ENCODE measurements around the gene WNT11.
A peak's percentile ranks its signal among the peaks of the same experiment; 100 is the strongest.

WNT11 gene

GRCh38 chr11:76217653-76218160 lies 11.4 kb upstream of the WNT11 start:
- DNase-seq: no peak

DNA sequence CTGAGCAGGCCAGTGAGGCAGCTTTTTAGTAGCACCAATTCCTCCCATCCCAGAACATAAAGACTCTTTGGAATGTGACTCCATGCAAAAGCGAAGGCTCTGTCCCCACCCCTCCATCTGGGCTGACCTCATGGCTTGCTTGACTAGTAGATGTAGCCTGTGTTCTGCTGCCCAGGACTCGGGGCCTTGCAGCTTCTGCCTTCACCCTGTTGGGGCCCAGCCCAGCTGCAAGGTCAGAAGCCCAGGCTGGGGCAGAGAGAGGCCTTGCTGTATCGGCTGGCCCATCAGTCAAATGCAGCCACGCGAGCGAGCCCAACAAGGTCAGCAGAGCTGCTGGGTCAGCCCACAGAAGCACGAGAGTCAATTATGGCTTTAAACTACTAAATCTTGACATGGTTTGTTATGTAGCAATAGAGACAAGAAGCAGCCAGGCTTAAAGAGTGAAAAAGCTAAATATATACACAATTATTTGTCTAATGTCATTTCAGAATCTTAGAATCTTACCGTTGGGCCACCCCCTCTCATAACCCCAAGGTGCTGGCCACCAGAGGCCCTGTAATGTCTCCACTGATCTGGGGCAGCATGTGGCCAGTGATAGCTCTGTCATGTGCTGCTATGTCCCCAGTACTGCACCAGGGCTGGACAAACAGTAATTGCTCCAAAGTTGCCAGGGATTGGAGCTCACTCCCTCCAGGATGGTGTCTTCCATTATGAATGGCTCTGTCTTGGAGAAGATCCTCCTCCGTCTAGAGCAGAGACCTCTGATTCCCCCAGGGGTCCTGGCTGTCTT lies 10.4 kb upstream of the WNT11 start:
- no peak for DNase-seq

- DNase-seq: no peak
Observed at GRCh38 chr11:76215941-76216340, 9.6 kb upstream of the WNT11 start.

DNA sequence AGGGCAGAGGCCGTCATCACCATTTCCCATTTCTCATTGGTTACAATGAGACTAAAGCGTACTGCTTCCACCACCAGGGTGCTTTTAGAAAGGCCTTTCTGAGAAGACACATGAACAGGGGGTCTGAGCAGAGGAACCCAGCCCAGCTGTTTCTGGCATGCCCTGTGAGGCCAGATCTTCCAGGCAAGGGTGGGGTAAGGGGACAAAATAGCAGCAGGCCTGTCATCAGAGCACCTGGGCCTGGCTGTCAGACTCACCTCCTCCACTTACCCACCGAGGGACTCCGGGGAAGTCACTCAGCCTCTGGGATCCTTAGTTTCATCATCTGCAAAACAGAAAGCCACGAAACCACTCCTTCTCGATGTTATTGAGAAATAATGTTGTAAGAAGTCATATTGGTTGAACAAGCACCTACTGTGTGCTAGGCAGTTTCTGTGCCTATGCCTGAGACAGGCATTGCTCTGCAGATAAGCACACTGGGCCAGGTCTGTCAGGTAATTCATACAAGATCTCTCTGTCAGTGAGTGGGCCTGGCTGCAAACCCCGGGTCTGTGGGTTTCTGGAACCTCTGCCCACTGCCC lies 8.8 kb upstream of the WNT11 start:
- DNase-seq: no peak

- DNase-seq: no peak
Observed at GRCh38 chr11:76214186-76214585, 7.9 kb upstream of the WNT11 start.

DNA sequence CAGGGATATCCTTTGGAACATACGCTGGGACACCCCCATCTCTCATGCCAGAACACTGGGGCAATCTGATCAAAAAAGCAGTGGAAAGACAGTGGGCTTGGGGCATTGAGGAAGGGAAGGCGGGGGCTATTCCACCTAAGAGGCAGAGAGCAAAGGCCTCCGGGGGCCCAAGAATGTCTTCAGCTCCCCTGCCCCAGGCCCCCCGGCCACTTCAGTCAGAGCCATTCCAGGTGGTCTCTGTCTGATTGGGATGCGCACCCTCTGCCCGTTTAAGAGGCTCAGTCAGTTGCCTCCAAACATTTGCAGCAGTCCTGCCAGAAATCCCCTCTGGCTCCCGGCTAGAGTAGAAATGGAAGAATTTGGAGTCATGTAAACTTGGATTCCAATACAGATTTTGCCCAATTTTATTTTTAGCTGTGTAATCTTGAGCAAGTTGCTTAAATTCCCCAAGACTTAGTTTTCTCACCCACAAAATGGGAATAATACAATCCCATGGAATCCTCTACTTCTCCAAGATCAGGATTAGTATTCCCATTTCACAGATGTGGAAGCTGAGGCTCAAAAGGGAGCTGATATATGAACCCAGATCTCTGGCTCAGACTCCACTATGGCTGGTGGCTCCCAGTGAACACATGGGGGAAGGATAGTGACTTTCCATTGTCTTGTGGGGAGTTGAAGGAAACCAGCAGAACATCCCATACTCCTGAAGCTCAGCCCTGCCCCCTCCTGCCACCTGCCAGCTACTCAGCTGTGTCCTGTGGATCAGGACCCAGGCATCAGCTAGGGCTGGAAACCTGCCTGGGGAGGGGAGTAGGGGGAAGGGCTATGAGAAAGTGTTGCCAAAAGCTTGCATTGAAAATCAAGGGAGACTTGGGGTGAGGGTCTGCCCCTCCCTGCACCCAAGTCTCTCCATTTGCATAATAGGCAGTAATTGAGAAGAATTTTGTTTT lies 6.1 kb upstream of the WNT11 start:
- DNase-seq: no peak

DNA sequence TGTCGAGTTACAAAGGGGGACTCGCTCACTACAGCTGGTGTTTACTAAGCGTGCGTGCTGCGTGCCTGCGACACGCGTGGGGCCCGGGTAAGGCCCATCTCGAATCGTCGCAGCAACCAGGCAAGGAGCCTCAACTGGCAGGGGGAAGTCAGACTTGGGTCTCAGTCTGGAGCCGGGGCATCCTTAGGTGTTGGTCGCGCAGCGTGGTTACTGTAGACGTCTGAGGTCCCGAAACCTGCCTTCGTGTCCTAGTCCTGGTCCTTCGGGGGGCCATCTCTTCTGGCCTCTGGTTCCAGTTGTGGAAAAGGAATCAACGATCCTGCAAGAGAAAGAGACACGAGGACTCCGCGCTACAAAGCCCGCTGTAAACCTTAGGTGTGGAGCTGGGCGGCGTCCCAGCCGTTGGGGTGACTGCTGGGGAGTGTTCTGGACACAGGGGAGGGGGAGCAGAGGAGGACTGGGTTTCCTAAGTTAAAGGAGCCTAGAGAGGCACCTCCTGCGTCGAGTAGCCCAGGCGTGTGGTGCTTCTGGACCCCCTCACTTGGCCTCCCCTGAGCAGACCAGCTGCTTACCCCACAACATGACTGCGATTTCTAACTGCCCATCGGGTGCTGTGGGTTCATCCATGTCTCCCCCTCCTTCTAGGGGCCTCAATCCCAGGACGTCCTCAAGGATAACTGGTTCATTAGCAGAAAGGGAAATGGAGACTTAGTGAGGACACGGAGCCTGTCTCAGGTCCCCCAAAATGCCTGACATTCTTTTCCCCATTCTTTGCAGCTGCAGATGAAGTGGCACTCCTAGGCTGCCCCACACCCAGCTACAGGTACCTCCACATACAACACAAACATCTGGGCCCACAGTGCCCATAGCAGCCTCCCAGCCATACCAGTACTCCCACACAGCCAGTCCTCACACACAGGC lies 4.9 kb upstream of the WNT11 start:
- DNase-seq: no peak

DNA sequence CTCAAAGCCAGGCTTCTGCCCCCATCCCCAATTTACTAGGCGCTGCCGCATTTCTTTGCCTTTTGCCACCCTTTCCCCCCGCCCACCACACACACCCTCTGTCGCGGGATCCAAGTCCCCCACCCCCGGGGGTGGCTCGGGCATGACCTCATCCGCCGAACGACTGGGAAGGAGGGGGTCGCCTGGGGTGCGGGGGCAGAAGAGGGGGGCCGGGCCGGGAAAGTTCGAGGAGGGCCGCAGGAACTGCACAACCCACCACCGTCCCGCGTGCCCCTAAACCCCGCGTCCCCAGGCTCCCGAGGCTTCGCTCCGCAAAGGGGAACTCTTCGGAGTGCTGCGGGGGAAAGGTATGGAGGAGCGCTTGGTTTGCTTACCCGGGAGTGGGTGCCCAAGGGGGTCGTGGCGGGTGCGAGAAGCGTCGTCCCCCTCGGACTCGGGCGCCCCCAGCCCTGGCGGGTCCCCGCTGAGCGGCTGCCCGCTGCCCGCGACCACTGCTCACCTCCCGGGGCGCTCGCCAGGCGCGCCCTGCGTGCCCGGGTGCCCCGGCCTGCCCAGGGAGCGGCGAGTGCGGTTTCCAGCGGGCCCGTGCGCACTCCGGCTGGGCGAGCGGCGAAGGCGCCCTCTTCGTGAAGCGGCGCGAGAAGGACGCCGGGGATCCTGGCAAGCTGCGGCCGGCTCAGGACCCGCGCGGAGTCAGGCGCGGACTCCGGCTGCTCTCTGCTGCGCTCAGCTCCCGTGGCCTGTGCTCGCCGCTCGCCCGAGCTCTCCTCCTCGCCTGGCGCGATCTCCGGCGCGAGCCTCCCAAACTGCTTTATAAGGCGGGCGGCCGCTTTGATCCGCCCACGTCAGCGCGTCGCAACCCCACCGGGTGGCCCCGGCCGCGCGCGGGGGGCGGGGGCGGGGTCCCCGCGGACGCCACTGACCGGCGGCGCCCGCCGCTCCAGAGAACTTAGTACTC lies 4.0 kb upstream of the WNT11 start:
- DNase-seq: peak; percentile 39

DNA sequence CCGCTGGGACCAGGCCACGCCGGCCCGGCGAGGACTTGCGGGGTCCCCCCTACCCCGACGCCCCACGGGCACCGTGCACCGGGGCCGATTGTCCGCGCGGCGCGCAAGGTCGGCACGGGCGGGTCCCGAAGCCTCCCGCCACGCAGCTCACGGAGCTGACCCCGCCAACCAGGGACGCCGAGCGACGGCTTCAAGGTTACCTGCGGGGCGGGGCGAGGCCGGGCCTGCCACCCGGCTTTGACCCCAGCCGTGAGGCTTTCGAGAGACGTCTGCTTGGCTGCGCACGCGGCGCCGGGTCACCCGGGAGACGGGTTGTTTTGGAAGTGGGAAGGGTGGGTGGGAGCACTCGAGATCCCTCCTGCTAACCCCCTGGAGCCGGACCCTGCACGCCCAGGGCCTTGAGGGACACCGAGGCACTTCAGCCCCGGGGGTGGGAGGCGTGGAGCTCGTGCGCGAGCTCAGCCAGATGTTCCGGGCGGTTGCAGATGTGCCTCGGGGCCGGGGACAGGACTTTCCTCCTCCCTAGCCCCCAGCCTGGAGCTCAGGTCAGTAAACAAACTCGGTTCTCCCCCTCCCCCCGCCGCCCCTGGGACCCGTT lies 3.2 kb upstream of the WNT11 start:
- DNase-seq: peak; percentile 20

DNA sequence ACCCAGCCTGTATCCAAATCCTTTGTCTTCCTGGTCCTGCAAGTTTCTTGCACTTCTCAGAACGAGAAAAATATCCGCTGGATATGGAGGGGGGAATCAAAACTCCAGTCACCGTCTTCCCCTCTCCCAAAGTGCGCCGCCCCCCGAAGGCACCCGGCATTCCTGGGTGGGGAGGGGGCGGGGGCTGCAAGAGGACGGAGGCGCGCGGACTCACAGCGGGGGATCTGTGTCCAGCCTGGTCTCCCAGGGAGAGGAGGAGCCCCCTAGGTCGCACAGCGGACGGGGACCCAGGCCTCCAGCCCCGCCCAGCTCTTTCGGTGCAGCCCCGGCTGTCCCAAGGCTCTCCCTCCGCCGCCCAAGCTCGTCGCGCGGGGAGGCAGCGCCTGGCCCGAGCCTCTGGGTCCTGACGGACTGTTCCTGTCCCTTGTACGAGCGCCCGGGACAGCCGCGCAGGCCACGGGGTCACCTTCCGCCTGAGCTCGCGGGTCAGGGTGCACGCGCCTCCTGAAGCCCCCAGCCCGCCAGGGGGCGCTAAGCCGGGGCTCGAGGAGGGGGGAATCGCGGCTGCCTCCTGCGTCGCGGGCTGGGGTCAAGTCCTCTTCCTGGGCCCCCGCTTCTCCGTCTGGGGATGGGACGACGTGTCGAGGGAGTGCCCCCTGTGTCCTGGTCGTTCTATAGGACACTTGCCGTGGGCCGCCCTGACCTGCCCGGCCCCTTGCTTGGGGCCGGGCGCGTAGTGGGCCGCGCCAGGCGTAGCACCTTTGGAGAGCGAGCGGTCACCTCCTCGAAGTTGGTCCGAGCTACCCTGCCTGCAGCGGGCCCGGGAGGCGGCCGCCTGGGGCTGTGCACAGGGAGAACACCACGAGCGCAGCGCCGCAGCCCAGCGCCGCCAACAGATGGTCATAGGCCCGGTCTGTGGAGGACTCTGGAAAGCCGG lies 2.4 kb upstream of the WNT11 start:
- DNase-seq: peak; percentile 78

DNA sequence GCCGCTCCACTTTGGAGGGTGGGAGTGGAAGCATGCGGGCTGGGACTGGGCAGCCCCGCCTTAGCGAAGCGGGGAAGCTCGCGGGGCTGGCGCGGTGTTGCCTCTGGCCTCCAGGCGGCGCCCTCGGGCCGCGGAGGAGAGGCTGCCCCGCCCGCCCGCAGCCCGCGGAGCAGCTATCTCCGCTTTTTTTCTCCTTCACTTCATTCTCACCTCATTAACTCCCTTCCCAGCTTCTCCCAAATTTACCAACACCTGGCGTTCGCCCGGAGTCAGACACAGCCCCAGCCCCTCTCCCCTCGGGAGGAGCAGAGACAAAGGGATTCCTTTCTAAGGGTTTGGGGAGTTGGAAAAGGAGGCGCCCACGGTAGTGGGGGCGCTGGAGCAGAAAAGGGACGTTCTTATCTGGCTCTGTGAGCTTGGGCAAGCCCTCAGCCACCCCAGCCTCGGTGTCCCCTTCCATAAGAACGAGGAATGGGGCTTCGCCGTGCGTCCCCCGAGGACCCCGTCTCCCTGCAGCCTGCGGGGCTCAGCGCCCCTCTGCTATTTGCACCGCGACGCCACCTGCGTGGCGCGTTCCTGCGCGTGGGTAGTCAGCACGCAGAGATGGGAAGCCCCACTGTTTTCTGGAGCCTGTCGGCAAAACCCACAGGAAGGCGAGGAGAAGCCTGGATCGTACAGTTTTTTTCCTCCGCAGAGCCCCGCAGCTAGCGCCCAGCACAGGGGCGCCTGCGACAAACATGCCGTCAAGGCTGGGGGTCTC lies 1.5 kb upstream of the WNT11 start:
- DNase-seq: peak; percentile 77

- no peak for DNase-seq
Observed at GRCh38 chr11:76206077-76206326, 300 bp downstream of the WNT11 start.

- no peak for DNase-seq
Observed at GRCh38 chr11:76205252-76206076, 838 bp downstream of the WNT11 start.

GRCh38 chr11:76203937-76204336 lies 2.4 kb downstream of the WNT11 start:
- DNase-seq: no peak

GRCh38 chr11:76203131-76203925 lies 3.0 kb downstream of the WNT11 start:
- no peak for DNase-seq

DNA sequence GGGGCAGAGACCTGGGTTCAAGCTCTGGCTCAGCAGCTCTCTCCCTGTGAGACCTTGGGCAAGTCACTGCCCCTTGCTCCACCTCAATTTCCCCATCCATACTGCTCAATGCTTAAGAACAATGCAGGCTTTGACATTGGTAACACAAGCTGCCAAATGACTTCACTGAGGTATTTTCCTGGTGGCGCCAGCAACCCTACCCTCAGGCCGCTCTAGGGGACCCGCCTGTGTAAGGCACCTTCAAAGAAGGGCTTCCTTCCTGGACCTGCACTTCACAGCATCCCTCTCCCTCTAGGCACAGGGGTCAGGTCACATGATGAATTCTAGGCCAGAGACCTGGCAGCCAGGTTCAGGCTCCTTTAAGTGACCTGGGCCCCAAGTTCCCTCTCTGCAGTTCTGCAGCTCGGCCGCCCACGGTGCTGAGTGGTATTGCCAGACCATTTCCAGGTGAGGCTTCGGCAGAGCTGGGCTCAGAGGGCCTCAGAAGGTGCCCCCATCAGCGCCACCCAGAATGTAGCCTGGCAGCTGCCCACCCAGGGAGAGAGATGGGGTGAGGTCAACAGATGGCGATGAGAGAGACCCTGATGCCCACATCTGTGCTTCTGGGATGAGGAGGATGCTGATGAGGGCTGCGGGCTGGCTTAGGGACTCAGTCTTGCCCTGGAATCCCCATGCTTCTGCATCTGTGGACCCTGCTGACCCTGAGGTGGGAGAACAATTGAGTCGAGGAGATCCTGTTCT lies 4.5 kb downstream of the WNT11 start:
- DNase-seq: no peak

Data from CD4-positive, alpha-beta T cell treated with Interleukin-21 for 1 hour (primary cell).